Measurements from ENCODE around the gene TRIM17. TPM values are rescaled to one million over a fixed set of nuclear protein-coding genes. Genes with fewer than 3 reads are reported as not detected.

TRIM17 gene
- total and polyA plus RNA-seq, 3 donors from 2014 or later = 21.4 to 37.4 (median 33.6) TPM

DNA sequence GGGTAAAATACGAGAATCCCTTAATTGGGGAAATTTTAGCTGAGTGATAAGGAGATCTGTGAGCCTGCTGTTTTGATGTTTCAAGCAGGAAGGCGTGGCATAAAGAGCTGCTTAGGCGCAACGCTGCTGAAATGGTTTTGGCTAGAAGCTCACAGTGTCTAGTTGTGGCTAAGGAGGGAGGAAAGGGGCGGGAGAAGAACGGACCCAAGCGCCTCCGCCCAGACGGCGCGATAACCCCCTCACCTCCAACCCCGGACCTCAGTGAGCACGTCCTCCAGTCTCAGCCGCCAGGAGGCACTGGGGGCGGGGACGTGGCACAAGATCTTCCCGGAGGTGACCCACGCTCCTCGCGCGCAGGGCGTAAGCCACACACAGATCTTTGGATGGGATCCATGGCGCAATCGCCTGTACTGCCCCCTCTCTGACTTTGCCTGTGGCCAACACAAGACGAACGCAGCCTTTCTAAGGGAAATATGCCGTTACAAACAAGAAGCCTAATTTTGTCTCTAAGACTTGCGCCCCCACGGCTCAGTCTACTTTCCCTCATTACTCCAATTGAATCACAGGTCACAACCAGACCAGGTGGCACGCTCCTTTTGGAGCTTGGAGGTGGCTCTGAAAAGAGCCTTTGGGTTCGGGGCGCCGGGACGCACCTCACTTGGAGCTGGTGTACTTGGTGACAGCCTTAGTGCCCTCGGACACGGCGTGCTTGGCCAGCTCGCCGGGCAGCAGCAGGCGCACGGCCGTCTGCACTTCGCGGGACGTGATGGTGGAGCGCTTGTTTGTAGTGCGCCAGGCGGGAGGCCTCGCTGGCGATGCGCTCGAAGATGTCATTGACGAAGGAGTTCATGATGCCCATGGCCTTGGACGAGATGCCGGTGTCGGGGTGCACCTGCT, 47.1 kb upstream of the TRIM17 start:
- Histone ChIP-seq H3K9me3 (no peaks in the 10 kb centered on the region), H3K36me3 (ENCODE audit: low read depth, missing control alignments) (no peaks in the 10 kb centered on the region), H3K4me1 (peaks cover 7% of the 10 kb centered on the region), H3K27ac (no peak overlapping the region), H3K4me3 (peak overlapping the region in 1 of 2 donors; percentile 27), H3K27me3 (no peaks in the 10 kb centered on the region)
- 3 to 4% methylated on average over 39 to 56 of the region's 56 CpGs for WGBS, 2 donors
- intact Hi-C loops (cut with DNase I; ENCODE audit: low total_unique reads) = no loop called here
- TF ChIP-seq POLR2A (IDR thresholded peaks at IDR 0.05) = no peak
- TF ChIP-seq, protein P1, sequence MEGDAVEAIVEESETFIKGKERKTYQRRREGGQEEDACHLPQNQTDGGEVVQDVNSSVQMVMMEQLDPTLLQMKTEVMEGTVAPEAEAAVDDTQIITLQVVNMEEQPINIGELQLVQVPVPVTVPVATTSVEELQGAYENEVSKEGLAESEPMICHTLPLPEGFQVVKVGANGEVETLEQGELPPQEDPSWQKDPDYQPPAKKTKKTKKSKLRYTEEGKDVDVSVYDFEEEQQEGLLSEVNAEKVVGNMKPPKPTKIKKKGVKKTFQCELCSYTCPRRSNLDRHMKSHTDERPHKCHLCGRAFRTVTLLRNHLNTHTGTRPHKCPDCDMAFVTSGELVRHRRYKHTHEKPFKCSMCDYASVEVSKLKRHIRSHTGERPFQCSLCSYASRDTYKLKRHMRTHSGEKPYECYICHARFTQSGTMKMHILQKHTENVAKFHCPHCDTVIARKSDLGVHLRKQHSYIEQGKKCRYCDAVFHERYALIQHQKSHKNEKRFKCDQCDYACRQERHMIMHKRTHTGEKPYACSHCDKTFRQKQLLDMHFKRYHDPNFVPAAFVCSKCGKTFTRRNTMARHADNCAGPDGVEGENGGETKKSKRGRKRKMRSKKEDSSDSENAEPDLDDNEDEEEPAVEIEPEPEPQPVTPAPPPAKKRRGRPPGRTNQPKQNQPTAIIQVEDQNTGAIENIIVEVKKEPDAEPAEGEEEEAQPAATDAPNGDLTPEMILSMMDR (IDR thresholded peaks at IDR 0.05) = no peak
- peak; percentile 48 for DNase-seq

DNA sequence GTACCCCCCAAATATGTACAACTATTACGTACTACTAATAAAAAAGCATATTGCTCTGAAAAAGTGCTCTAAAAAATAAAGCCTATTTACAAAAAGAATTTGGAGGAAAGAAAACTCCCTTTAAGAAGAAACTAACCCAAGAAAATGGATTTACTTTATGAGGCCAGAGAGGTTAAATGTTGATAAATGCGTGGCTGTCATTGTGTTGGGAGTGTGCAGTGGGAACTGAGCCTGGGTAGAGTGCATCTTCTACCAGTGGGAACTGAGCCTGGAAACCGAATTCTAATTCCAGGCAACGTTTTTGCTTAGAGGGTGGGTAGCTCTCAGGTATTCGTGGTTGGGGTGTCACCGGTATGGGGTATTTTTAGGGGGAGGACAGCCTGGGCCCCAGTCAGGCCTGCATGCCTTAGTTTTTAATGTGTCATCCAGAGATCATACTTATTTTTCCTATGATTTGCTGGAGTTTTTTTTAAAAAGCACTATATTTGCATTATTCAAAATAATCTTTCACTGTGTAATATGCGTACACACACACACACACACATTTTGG, 46.4 kb upstream of the TRIM17 start:
- Histone ChIP-seq H3K9me3 (no peaks in the 10 kb centered on the region), H3K4me3 (no peak overlapping the region), H3K36me3 (ENCODE audit: low read depth, missing control alignments) (no peaks in the 10 kb centered on the region), H3K27ac (no peak overlapping the region), H3K27me3 (no peaks in the 10 kb centered on the region), H3K4me1 (peaks cover 7% of the 10 kb centered on the region)
- DNase-seq = no peak
- TF ChIP-seq POLR2A (IDR thresholded peaks at IDR 0.05) = no peak
- TF ChIP-seq, protein P1 (IDR thresholded peaks at IDR 0.05) = no peak
- intact Hi-C loops (cut with DNase I; ENCODE audit: low total_unique reads) = no loop called here
- 48 to 55% methylated on average over 7 of the region's 7 CpGs for WGBS, 2 donors

DNA sequence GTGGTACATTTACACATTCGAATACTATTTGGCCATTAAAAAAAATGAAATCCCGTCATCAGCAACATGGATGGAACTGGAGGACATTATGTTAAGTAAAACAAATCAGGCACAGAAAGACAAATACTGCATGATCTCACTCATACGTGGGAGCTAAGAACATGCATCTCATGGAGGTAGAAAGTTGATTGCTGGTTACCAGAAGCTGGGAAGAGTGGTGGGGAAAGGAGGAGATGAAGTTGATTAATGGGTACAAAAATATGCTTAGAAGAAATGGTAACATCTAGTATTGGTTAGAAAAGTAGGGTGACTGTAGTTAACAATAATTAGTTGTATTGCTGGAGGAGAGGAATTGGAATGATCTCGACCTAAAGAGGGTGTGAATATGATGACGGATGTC, 45.9 kb upstream of the TRIM17 start:
- no peaks in the 10 kb centered on the region for H3K36me3 ChIP-seq (ENCODE audit: low read depth, missing control alignments)
- WGBS, 2 donors = 74 to 83% methylated on average over 5 of the region's 5 CpGs
- no peak for TF ChIP-seq POLR2A (IDR thresholded peaks at IDR 0.05)
- TF ChIP-seq, protein P1 (IDR thresholded peaks at IDR 0.05) = no peak
- H3K4me1 ChIP-seq = peaks cover 7% of the 10 kb centered on the region
- intact Hi-C loops (cut with DNase I; ENCODE audit: low total_unique reads) = no loop called here
- H3K27ac ChIP-seq = no peak overlapping the region
- no peak overlapping the region for H3K4me3 ChIP-seq
- no peaks in the 10 kb centered on the region for H3K27me3 ChIP-seq
- no peaks in the 10 kb centered on the region for H3K9me3 ChIP-seq
- no peak for DNase-seq

DNA sequence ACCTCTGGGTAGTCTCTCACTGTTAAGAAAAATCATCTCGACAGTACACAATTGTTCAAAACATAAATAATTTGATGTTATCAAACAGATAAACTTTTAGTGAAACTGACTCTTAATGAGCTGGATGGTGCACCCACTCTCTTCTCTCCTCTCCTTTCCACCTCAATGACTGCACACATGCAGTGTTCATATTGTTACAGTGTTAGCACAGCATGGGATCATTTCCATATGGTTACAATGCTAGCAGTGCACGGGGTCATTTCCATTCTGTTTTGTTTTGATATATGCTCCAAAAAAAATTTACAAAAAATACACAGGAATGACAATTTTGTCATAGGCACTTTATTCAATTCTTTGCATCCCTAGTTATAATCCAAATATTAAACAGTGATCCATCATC, 44.2 kb upstream of the TRIM17 start:
- no peaks in the 10 kb centered on the region for H3K27me3 ChIP-seq
- TF ChIP-seq POLR2A (IDR thresholded peaks at IDR 0.05) = no peak
- TF ChIP-seq, protein P1 (IDR thresholded peaks at IDR 0.05) = no peak
- no peak for DNase-seq

More for the DNA sequence above, 44.2 kb upstream of the TRIM17 start:
- H3K4me3 ChIP-seq = no peak overlapping the region
- peaks cover 15% of the 10 kb centered on the region for H3K4me1 ChIP-seq
- H3K27ac ChIP-seq = no peak overlapping the region
- H3K36me3 ChIP-seq (ENCODE audit: low read depth, missing control alignments) = no peaks in the 10 kb centered on the region
- WGBS, 2 donors = 69 to 82% methylated on average over 2 of the region's 2 CpGs
- no peaks in the 10 kb centered on the region for H3K9me3 ChIP-seq
- intact Hi-C loops (cut with DNase I; ENCODE audit: low total_unique reads) = no loop called here

Measured in testis (tissue), 3 donors.